ENCODE measurements around the gene DNLZ. TPM values are rescaled to one million over a fixed set of nuclear protein-coding genes. Genes with fewer than 3 reads are reported as not detected.
"Not testable (repeated sequence)": the region's sequence is repeated elsewhere in the genome, so short reads cannot be mapped to it uniquely, and the experiment has no call there.

DNLZ gene
- total RNA-seq, 2 donors from 2014 or later = 24.1 to 31.3 TPM

DNA sequence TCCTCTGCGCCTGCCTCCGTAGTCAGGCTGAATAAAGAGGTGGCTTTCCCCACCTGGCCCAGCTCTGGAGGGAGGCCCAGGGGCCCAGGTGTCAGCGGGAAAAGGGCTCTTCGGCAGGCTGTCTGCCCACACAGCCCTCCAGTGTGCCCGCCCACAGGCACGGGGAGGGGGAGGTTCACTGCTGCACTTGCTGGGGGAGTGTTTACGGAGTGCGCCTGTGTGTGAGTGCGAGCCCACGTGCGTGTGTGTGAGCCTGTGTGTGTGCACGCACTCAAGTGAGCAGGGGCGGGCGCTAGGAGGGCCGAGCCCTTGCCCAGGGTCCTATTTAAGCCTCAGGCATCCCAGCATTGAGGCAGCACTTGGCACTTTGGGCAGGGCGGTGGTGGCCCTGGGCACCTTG is 10.9 kb downstream of the DNLZ start:
- H3K27me3 ChIP-seq = no peaks in the 10 kb centered on the region
- no peak overlapping the region for H3K27ac ChIP-seq
- peaks cover 5% of the 10 kb centered on the region for H3K4me1 ChIP-seq
- no peak for TF ChIP-seq POLR2A (IDR thresholded peaks at IDR 0.05)
- TF ChIP-seq, protein P1, sequence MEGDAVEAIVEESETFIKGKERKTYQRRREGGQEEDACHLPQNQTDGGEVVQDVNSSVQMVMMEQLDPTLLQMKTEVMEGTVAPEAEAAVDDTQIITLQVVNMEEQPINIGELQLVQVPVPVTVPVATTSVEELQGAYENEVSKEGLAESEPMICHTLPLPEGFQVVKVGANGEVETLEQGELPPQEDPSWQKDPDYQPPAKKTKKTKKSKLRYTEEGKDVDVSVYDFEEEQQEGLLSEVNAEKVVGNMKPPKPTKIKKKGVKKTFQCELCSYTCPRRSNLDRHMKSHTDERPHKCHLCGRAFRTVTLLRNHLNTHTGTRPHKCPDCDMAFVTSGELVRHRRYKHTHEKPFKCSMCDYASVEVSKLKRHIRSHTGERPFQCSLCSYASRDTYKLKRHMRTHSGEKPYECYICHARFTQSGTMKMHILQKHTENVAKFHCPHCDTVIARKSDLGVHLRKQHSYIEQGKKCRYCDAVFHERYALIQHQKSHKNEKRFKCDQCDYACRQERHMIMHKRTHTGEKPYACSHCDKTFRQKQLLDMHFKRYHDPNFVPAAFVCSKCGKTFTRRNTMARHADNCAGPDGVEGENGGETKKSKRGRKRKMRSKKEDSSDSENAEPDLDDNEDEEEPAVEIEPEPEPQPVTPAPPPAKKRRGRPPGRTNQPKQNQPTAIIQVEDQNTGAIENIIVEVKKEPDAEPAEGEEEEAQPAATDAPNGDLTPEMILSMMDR (IDR thresholded peaks at IDR 0.05) = no peak
- intact Hi-C loops (cut with DNase I) = no loop called here
- H3K4me3 ChIP-seq = no peak overlapping the region
- no peaks in the 10 kb centered on the region for H3K36me3 ChIP-seq (replicated peaks in 1 of 2; ENCODE audit: insufficient read depth in 1 of 2, low read depth in 2 of 2)
- no peaks in the 10 kb centered on the region for H3K9me3 ChIP-seq
- WGBS, 2 donors = 86 to 87% methylated on average over 13 of the region's 16 CpGs
- no peak for ATAC-seq
- no peak for DNase-seq

DNA sequence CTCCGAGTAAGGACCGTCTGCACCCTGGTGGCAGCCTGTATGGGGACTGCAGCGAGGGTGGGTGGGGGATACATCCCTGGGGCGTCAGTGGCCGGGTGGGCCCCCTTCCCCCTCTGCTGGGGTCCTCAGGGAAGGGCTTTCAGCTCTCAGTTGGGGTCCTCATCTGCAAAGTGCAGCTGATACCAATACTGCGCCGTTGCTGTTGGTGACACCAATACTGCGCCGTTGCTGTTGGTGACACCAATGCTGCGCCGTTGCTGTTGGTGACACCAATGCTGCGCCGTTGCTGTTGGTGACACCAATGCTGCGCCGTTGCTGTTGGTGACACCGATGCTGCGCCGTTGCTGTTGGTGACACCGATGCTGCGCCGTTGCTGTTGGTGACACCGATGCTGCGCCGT is 11.7 kb downstream of the DNLZ start:
- H3K4me3 ChIP-seq; DNase-seq; H3K4me1 ChIP-seq; H3K27ac ChIP-seq; H3K27me3 ChIP-seq; ATAC-seq; H3K36me3 ChIP-seq (replicated peaks in 1 of 2; ENCODE audit: insufficient read depth in 1 of 2, low read depth in 2 of 2); H3K9me3 ChIP-seq; intact Hi-C loops (cut with DNase I): not testable (repeated sequence)
- 88 to 95% methylated on average over 4 of the region's 24 CpGs for WGBS, 2 donors

DNA sequence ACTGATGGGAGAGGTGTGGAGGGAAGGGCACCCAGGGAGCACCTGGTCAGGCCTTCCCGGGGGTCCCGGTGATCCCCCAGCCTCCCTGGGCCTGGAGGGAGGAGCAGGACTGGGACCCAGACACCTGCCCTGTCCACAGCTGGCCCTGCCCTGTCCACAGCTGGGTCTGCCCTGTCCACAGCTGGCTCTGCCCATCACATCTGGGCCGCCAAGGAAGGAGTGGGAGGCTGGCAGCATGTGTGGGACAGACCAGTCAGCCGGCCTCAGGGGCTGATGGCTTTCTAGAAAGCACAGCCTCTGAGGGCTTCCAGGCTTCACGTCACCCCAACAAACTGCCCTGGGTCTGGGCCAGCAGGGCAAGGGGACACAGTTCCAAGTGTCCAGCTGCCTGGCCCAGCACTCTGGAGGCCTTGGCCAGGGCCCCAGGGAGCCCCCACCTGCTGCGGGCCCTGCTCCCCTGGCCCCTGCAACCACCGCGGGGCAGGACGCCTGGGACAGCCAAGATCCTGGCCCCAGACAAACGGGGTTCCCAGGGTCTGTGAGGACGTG is 12.2 kb downstream of the DNLZ start:
- H3K27me3 ChIP-seq = no peaks in the 10 kb centered on the region
- no peak overlapping the region for H3K27ac ChIP-seq
- intact Hi-C loops (cut with DNase I) = no loop called here
- DNase-seq = no peak
- H3K4me3 ChIP-seq = no peak overlapping the region
- H3K9me3 ChIP-seq = no peaks in the 10 kb centered on the region
- H3K36me3 ChIP-seq (replicated peaks in 1 of 2; ENCODE audit: insufficient read depth in 1 of 2, low read depth in 2 of 2) = no peaks in the 10 kb centered on the region
- peaks cover 5% of the 10 kb centered on the region for H3K4me1 ChIP-seq
- ATAC-seq = no peak
- 81% methylated on average over 11 of the region's 11 CpGs; no CpG with 5 or more reads in 1 of the 2 donors for WGBS, 2 donors
- TF ChIP-seq POLR2A (IDR thresholded peaks at IDR 0.05) = no peak
- TF ChIP-seq, protein P1 (IDR thresholded peaks at IDR 0.05) = no peak

DNA sequence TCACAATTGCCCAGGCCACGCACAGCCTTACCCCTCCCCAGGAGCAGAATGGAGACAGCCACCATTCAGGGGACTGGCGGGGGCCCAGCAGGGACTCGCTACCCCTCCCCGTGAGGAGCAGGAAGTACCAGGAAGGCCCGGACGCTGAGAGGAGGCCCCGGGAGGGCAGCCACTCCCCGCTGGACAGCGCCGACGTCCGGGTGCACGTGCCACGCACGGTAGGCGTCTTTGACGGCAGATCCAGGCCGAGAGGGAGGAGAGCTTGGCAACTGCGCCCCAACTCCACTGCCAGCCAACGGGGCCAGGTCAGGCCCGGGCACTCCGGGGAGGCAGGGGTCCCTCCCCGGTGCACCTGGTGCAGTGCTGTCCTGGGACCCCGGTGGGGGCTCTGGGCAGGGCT is 14.0 kb downstream of the DNLZ start:
- no peak overlapping the region for H3K27ac ChIP-seq
- H3K27me3 ChIP-seq = no peaks in the 10 kb centered on the region
- TF ChIP-seq, protein P1 (IDR thresholded peaks at IDR 0.05) = no peak
- no peak for TF ChIP-seq POLR2A (IDR thresholded peaks at IDR 0.05)
- intact Hi-C loops (cut with DNase I) = no loop called here
- ATAC-seq (no peak), DNase-seq (no peak)
- H3K36me3 ChIP-seq (replicated peaks in 1 of 2; ENCODE audit: insufficient read depth in 1 of 2, low read depth in 2 of 2) = no peaks in the 10 kb centered on the region
- H3K9me3 ChIP-seq = no peaks in the 10 kb centered on the region
- 87 to 92% methylated on average over 8 to 17 of the region's 24 CpGs for WGBS, 2 donors
- H3K4me3 ChIP-seq = no peak overlapping the region
- peaks cover 6% of the 10 kb centered on the region for H3K4me1 ChIP-seq

DNA sequence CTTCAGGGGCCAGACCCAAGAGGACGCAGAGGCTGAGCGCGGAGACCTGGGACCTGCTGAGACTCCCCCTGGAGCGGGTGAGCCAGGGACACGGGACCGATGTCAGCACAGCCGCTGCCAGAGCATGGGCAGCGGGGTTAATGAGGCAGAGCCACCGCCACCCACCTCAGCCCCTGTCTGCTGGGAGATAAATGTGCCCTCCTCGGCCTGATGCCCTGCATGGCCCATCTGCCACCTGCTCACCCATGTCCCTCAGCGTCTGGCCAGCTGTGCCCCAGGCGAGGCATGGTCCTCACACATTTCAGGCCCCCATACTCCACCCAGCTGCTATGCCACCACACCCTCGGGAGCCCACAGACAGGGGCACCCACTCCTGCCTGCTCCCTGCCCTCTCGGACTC is 14.9 kb downstream of the DNLZ start:
- WGBS, 2 donors = 87 to 91% methylated on average over 6 to 14 of the region's 14 CpGs
- no peaks in the 10 kb centered on the region for H3K36me3 ChIP-seq (replicated peaks in 1 of 2; ENCODE audit: insufficient read depth in 1 of 2, low read depth in 2 of 2)
- no peak overlapping the region for H3K27ac ChIP-seq
- H3K9me3 ChIP-seq = no peaks in the 10 kb centered on the region
- H3K4me1 ChIP-seq = peaks cover 5% of the 10 kb centered on the region
- intact Hi-C loops (cut with DNase I) = no loop called here
- DNase-seq = peak in 1 of 4 donors; percentile 46
- H3K27me3 ChIP-seq = no peaks in the 10 kb centered on the region
- TF ChIP-seq, protein P1 (IDR thresholded peaks at IDR 0.05) = no peak
- TF ChIP-seq POLR2A (IDR thresholded peaks at IDR 0.05) = no peak
- H3K4me3 ChIP-seq = no peak overlapping the region
- no peak for ATAC-seq
